Measurements from ENCODE around the gene MRPL46. TPM values are rescaled to one million over a fixed set of nuclear protein-coding genes. Genes with fewer than 3 reads are reported as not detected.

MRPL46 gene
- total and polyA plus RNA-seq, 2 of the 4 experiments (the other 2 are of a cell fraction), result 14.2 to 24.2 TPM

- POLR2A ChIA-PET (ENCODE audit: unreplicated experiment), result no interaction called here
- no peak overlapping the region for H3K4me3 ChIP-seq (ENCODE audit: insufficient read depth, low read depth, low read length)
- H2BK15ac ChIP-seq (ENCODE audit: low read depth, low read length), result no peak overlapping the region
- TF ChIP-seq CTCF (conservative IDR thresholded peaks at IDR 0.05; ENCODE audit: low read depth, low read length) (no peak), MAFK (IDR thresholded peaks at IDR 0.05; ENCODE audit: low read depth, low read length) (peak; percentile 22; the same call in 1 of the 2 replicates), RCOR1 (IDR thresholded peaks at IDR 0.05; ENCODE audit: insufficient replicate concordance, low read length) (no peak)
- TF ChIP-seq, protein P1, sequence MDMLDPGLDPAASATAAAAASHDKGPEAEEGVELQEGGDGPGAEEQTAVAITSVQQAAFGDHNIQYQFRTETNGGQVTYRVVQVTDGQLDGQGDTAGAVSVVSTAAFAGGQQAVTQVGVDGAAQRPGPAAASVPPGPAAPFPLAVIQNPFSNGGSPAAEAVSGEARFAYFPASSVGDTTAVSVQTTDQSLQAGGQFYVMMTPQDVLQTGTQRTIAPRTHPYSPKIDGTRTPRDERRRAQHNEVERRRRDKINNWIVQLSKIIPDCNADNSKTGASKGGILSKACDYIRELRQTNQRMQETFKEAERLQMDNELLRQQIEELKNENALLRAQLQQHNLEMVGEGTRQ (IDR thresholded peaks at IDR 0.05; ENCODE audit: low read depth, low read length), result no peak
- H2BK5ac ChIP-seq (ENCODE audit: low read depth, low read length, poor library complexity, severe bottlenecking), result no peak overlapping the region
- H3K23ac ChIP-seq (ENCODE audit: low read depth, low read length), result no peak overlapping the region
- no peak overlapping the region for H4K5ac ChIP-seq (ENCODE audit: low read depth, low read length)
- dilution Hi-C loops (cut with HindIII; ENCODE audit: low sequenced_read_pairs, unreplicated experiment), result no loop called here
- H3K4me1 ChIP-seq (ENCODE audit: control insufficient read depth, insufficient read depth, low read length), result no peaks in the 10 kb centered on the region
- H3K9ac ChIP-seq (ENCODE audit: low read depth, low read length), result no peak overlapping the region
- no CpG with 5 or more reads among the region's 2 CpGs for WGBS, 2 experiments (ENCODE audit: extremely low coverage in 2 of 2, insufficient read length in 1 of 2)
- H3K4me2 ChIP-seq (ENCODE audit: low read depth, low read length), result no peak overlapping the region
- in situ Hi-C loops (cut with MboI; ENCODE audit: low sequenced_read_pairs), result no loop called here
- H3K27me3 ChIP-seq (ENCODE audit: control insufficient read depth, insufficient read depth, low read length), result no peaks in the 10 kb centered on the region
- H4K8ac ChIP-seq (ENCODE audit: low read depth in 2 of 2, low read length in 2 of 2), result no peak overlapping the region
- H2BK20ac ChIP-seq (ENCODE audit: low read depth, low read length), result no peak overlapping the region
- H3K9me3 ChIP-seq (ENCODE audit: control insufficient read depth, insufficient read depth, low read length), result peaks cover 3% of the 10 kb centered on the region
- H3K36me3 ChIP-seq (ENCODE audit: control insufficient read depth, insufficient read depth, low read length), result no peaks in the 10 kb centered on the region
- no TSS peak for BruUV-seq (replicated peaks)
- H3K18ac ChIP-seq (ENCODE audit: low read depth, low read length), result no peak overlapping the region
- no peak overlapping the region for H3K14ac ChIP-seq (replicated peaks; ENCODE audit: low read depth, low read length)
- no peak overlapping the region for H3K56ac ChIP-seq (ENCODE audit: extremely low read depth, insufficient read depth, low read length)
- H2AK9ac ChIP-seq (replicated peaks; ENCODE audit: low read depth, low read length, poor library complexity), result no peak overlapping the region
- no peak overlapping the region for H2BK120ac ChIP-seq (ENCODE audit: low read depth, low read length)
- DNase-seq (no peak), ATAC-seq (ENCODE audit: low read depth) (no peak)
- no peaks in the 10 kb centered on the region for H4K20me1 ChIP-seq (ENCODE audit: insufficient read depth, low read length)
- no peak overlapping the region for H2AFZ ChIP-seq (replicated peaks; ENCODE audit: low read length, poor library complexity)
- intact Hi-C loops (cut with micrococcal nuclease), result no loop called here
- no peak overlapping the region for H3K4ac ChIP-seq (ENCODE audit: low read depth, low read length)
- no peaks in the 10 kb centered on the region for H3K9me1 ChIP-seq (ENCODE audit: insufficient read depth, low read length)
- H3K79me1 ChIP-seq (ENCODE audit: low read depth in 1 of 2, low read length in 2 of 2), result no peaks in the 10 kb centered on the region
- H4K91ac ChIP-seq (ENCODE audit: insufficient read depth, low read depth, low read length), result no peak overlapping the region
- CTCF ChIA-PET, result no interaction called here
- H3K27ac ChIP-seq (ENCODE audit: insufficient read depth, low read length), result no peak overlapping the region
- no peak overlapping the region for H2AK5ac ChIP-seq (ENCODE audit: low read depth, low read length)
These were observed 26.0 kb downstream of the MRPL46 start for GRCh38 chr15:88441076-88441730.
